ENCODE data around the gene AP3S2.

The AP3S2 gene

GRCh38 chr15:89903015-89903857 lies 9.4 kb upstream of the AP3S2 start:
- DNase-seq (ENCODE audit: low read depth, low spot score): no peak
- Histone ChIP-seq H3K9ac (ENCODE audit: insufficient read length, low read depth) (no peak overlapping the region), H3K27me3 (ENCODE audit: insufficient read depth, insufficient read length) (no peaks in the 10 kb centered on the region), H3K9me3 (ENCODE audit: insufficient read depth, low read length) (no peaks in the 10 kb centered on the region), H3K4me3 (ENCODE audit: insufficient read length, low read depth) (no peak overlapping the region), H3K4me1 (ENCODE audit: insufficient read depth, insufficient read length) (peaks cover 5% of the 10 kb centered on the region), H3K36me3 (ENCODE audit: insufficient read depth, insufficient read length, low read length) (peaks cover 42% of the 10 kb centered on the region)
- TF ChIP-seq ZNF274 (IDR thresholded peaks at IDR 0.05; ENCODE audit: low read depth, low read length) (no peak), YY1 (IDR thresholded peaks at IDR 0.05; ENCODE audit: insufficient read depth, insufficient read length) (no peak)

DNA sequence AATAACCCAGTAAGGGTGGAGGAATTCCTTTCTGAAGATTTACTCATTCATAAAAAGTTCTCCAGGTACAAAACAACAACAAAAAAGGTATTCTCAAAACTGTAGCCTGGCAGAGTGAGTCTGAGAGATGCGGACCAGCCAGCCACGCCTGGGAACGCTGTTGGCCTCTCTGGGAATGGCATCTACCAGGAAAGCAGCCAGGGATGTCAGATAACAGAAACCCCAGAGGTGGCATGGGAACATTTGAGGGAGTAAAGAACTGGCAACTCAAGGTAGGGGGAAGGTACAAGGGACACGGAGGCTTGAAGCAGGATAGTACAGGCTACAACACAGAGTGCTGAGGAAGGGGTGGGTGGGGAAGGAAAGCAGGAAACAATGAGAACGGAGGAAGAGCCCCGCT lies 7.1 kb upstream of the AP3S2 start:
- no peak for DNase-seq (ENCODE audit: low read depth, low spot score)
- H3K36me3 ChIP-seq (ENCODE audit: insufficient read depth, insufficient read length, low read length): peaks cover 34% of the 10 kb centered on the region
- H3K9me3 ChIP-seq (ENCODE audit: insufficient read depth, low read length): no peaks in the 10 kb centered on the region
- no peak overlapping the region for H3K9ac ChIP-seq (ENCODE audit: insufficient read length, low read depth)
- no peaks in the 10 kb centered on the region for H3K27me3 ChIP-seq (ENCODE audit: insufficient read depth, insufficient read length)
- peaks cover 5% of the 10 kb centered on the region for H3K4me1 ChIP-seq (ENCODE audit: insufficient read depth, insufficient read length)
- no peak overlapping the region for H3K4me3 ChIP-seq (ENCODE audit: insufficient read length, low read depth)
- TF ChIP-seq SUZ12 (IDR thresholded peaks at IDR 0.05; ENCODE audit: extremely low read depth, insufficient read depth, insufficient read length) (no peak), ZNF274 (IDR thresholded peaks at IDR 0.05; ENCODE audit: low read depth, low read length) (no peak), YY1 (IDR thresholded peaks at IDR 0.05; ENCODE audit: insufficient read depth, insufficient read length) (no peak)

- Histone ChIP-seq H3K9me3 (ENCODE audit: insufficient read depth, low read length) (no peaks in the 10 kb centered on the region), H3K36me3 (ENCODE audit: insufficient read depth, insufficient read length, low read length) (peaks cover 34% of the 10 kb centered on the region), H3K4me1 (ENCODE audit: insufficient read depth, insufficient read length) (peaks cover 5% of the 10 kb centered on the region), H3K27me3 (ENCODE audit: insufficient read depth, insufficient read length) (no peaks in the 10 kb centered on the region), H3K9ac (ENCODE audit: insufficient read length, low read depth) (no peak overlapping the region), H3K4me3 (ENCODE audit: insufficient read length, low read depth) (no peak overlapping the region)
- no peak for DNase-seq (ENCODE audit: low read depth, low spot score)
- no peak for TF ChIP-seq SUZ12 (IDR thresholded peaks at IDR 0.05; ENCODE audit: extremely low read depth, insufficient read depth, insufficient read length)
- no peak for TF ChIP-seq YY1 (IDR thresholded peaks at IDR 0.05; ENCODE audit: insufficient read depth, insufficient read length)
- no peak for TF ChIP-seq ZNF274 (IDR thresholded peaks at IDR 0.05; ENCODE audit: low read depth, low read length)
These were observed 6.3 kb upstream of the AP3S2 start for GRCh38 chr15:89899951-89900567.

DNA sequence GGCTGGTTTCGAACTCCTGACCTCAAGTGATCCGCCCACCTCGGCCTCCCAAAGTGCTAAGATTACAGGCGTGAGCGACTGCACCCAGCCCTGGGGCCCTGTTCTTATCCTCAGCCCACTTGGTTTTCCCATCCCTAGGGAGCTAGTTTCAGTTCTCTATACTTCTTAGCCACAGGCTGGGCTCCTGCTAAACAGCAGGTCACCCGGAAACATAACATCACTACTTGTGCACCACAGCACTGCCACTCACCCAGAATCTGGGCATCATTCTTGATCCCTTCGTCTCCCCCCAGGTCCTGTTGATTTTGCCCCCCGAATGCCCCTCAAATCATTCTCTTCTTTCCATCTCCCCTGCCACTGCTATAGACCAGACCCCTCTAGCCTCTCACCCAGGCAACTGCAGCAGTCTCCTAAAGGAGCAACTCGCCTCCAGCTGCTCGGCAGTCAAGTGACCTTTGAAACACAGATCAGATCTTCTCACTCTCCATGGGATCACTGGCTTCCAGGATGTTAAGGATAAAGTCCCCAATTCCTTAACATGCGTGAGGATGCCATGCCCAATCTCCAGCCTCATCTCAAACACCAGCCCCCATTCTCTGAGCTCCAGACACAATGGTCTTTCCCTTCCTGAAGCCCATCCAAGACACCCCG lies 5.6 kb upstream of the AP3S2 start:
- H3K4me1 ChIP-seq (ENCODE audit: insufficient read depth, insufficient read length): peaks cover 5% of the 10 kb centered on the region
- H3K4me3 ChIP-seq (ENCODE audit: insufficient read length, low read depth): no peak overlapping the region
- H3K36me3 ChIP-seq (ENCODE audit: insufficient read depth, insufficient read length, low read length): peaks cover 34% of the 10 kb centered on the region
- TF ChIP-seq YY1 (IDR thresholded peaks at IDR 0.05; ENCODE audit: insufficient read depth, insufficient read length): no peak
- TF ChIP-seq SUZ12 (IDR thresholded peaks at IDR 0.05; ENCODE audit: extremely low read depth, insufficient read depth, insufficient read length): no peak
- no peak for TF ChIP-seq ZNF274 (IDR thresholded peaks at IDR 0.05; ENCODE audit: low read depth, low read length)
- H3K27me3 ChIP-seq (ENCODE audit: insufficient read depth, insufficient read length): no peaks in the 10 kb centered on the region
- no peaks in the 10 kb centered on the region for H3K9me3 ChIP-seq (ENCODE audit: insufficient read depth, low read length)
- DNase-seq (ENCODE audit: low read depth, low spot score): no peak
- no peak overlapping the region for H3K9ac ChIP-seq (ENCODE audit: insufficient read length, low read depth)

DNA sequence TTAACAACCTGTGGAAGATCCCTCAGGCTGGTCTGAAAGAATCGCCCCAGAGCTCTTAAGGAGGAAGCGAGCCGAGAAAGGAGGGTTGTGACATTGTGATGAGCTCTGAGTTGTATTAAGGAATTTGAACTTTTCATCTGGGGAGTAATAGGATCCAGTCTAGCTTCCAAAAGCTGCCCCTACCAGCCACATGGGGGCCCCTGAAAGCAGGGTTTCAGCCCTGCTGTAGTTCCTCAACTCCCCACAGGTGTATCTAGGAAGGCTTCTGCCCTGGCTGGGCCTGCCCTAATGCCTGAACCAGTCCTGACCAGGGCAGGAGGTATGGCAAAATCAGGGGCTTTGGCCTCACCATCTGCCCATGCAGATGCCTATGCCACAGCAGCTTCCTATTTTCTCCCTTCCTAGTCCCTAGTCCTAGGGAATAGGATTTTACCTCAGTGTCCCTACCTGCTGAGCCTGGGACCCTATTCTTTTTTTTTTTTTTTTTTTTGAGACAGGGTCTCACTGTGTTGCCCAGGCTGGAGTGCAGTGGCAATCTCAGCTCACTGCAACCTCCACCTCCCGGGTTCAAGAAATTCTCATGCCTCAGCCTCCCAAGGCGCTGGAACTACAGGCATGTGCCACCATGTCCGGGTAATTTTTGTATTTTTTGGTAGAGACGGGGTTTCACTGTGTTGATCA lies 5.0 kb upstream of the AP3S2 start:
- H3K4me3 ChIP-seq (ENCODE audit: insufficient read length, low read depth): no peak overlapping the region
- H3K9me3 ChIP-seq (ENCODE audit: insufficient read depth, low read length): no peaks in the 10 kb centered on the region
- peaks cover 31% of the 10 kb centered on the region for H3K36me3 ChIP-seq (ENCODE audit: insufficient read depth, insufficient read length, low read length)
- peaks cover 5% of the 10 kb centered on the region for H3K4me1 ChIP-seq (ENCODE audit: insufficient read depth, insufficient read length)
- TF ChIP-seq SUZ12 (IDR thresholded peaks at IDR 0.05; ENCODE audit: extremely low read depth, insufficient read depth, insufficient read length): no peak
- no peak for TF ChIP-seq YY1 (IDR thresholded peaks at IDR 0.05; ENCODE audit: insufficient read depth, insufficient read length)
- no peak for TF ChIP-seq ZNF274 (IDR thresholded peaks at IDR 0.05; ENCODE audit: low read depth, low read length)
- DNase-seq (ENCODE audit: low read depth, low spot score): peak; percentile 61
- H3K27me3 ChIP-seq (ENCODE audit: insufficient read depth, insufficient read length): no peaks in the 10 kb centered on the region
- H3K9ac ChIP-seq (ENCODE audit: insufficient read length, low read depth): no peak overlapping the region

GRCh38 chr15:89898146-89898545 lies 4.4 kb upstream of the AP3S2 start:
- Histone ChIP-seq H3K4me3 (ENCODE audit: insufficient read length, low read depth) (no peak overlapping the region), H3K36me3 (ENCODE audit: insufficient read depth, insufficient read length, low read length) (peaks cover 25% of the 10 kb centered on the region), H3K27me3 (ENCODE audit: insufficient read depth, insufficient read length) (no peaks in the 10 kb centered on the region), H3K9me3 (ENCODE audit: insufficient read depth, low read length) (no peaks in the 10 kb centered on the region), H3K9ac (ENCODE audit: insufficient read length, low read depth) (no peak overlapping the region), H3K4me1 (ENCODE audit: insufficient read depth, insufficient read length) (peaks cover 5% of the 10 kb centered on the region)
- no peak for DNase-seq (ENCODE audit: low read depth, low spot score)
- TF ChIP-seq SUZ12 (IDR thresholded peaks at IDR 0.05; ENCODE audit: extremely low read depth, insufficient read depth, insufficient read length) (no peak), YY1 (IDR thresholded peaks at IDR 0.05; ENCODE audit: insufficient read depth, insufficient read length) (no peak), ZNF274 (IDR thresholded peaks at IDR 0.05; ENCODE audit: low read depth, low read length) (no peak)

All from NT2/D1 (cell line).